MG63 (cell line): Measurements from ENCODE around the gene STIM1. TPM values are rescaled to one million over a fixed set of nuclear protein-coding genes. Genes with fewer than 3 reads are reported as not detected.

Experiments used
- DNase-seq: peaks from one replicate; pipeline ENCODE4 v3.0.0-alpha.2; 2020
- H3K27me3 ChIP-seq: fragments of 250-450 bp; sonication (Bioruptor Pico); 2 replicates; pipeline ENCODE4 v1.5.1; 2020; ENCODE audit warnings: mild to moderate bottlenecking, moderate library complexity
- H3K36me3 ChIP-seq: fragments of 250-450 bp; sonication (Bioruptor Pico); 2 replicates; pipeline ENCODE4 v1.5.1; 2020; ENCODE audit warnings: mild to moderate bottlenecking, moderate library complexity
- H3K4me3 ChIP-seq: fragments of 250-450 bp; sonication (Bioruptor Pico); 2 replicates; pipeline ENCODE4 v1.5.1; 2020; ENCODE audit warnings: mild to moderate bottlenecking, moderate library complexity
- H3K9me3 ChIP-seq: fragments of 250-450 bp; sonication (Bioruptor Pico); 2 replicates; pipeline ENCODE4 v1.5.1; 2020; ENCODE audit warnings: mild to moderate bottlenecking, moderate library complexity
- total RNA-seq: library from RNA; depleted of rRNA; stranded (reverse); fragments of >200 nt; shearing (Covaris generic); gene quantifications from 2 replicates; pipeline ENCODE4 v1.2.3, GENCODE V29; 2014; ENCODE audit warnings: low replicate concordance

Gene STIM1
- total RNA-seq, 1 experiment from 2014 or later, result 13.4 TPM

DNA sequence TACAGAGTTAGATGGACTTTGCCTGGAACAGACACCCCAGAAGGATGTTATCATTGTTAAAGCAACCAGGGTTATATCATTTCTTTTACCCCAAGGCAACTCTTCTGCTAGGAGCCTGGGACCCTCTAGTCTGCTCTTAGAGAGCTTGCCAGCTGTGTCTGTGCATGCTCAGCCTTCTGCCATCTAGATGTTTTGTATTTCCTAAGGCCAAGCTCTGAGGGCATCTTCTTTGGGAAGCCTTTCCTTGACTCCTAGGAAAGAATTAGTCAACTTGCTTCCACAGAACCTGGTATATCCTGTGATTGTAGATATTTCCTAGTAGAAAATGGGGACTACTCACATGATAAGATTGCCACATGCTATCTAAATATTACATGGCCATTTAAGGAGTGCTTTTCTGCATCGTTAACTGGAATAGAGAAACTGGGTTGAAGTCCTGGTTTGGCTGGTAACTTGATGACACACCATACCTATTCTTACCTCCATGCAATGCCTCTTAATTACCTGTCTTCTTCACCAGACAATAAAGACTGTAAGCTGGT, 87.6 kb downstream of the STIM1 start:
- no peaks in the 10 kb centered on the region for H3K36me3 ChIP-seq
- no peak for DNase-seq
- H3K9me3 ChIP-seq, result no peaks in the 10 kb centered on the region
- H3K27me3 ChIP-seq, result no peaks in the 10 kb centered on the region
- H3K4me3 ChIP-seq, result no peak overlapping the region

DNA sequence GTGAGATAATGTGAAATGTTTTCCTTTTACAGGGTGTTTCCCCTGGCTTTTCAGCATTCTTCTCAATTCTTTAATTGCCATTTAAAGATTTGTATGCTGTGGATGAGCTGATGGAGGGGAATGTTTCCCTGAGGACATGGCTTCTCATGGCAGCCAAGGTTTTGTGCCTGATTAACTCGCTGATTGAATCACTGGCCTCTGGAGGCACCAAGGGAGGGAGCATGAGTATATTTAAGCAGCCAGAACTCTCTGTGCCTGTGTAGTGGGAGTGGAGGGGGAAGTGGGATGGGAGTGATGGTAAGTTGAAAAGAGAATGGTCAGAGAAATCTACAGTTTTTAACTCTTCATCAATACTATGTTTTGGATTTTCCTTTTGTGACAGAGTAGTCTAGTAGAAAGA, 88.7 kb downstream of the STIM1 start:
- H3K27me3 ChIP-seq, result no peaks in the 10 kb centered on the region
- H3K4me3 ChIP-seq, result no peak overlapping the region
- no peak for DNase-seq
- no peaks in the 10 kb centered on the region for H3K36me3 ChIP-seq
- H3K9me3 ChIP-seq, result no peaks in the 10 kb centered on the region

DNA sequence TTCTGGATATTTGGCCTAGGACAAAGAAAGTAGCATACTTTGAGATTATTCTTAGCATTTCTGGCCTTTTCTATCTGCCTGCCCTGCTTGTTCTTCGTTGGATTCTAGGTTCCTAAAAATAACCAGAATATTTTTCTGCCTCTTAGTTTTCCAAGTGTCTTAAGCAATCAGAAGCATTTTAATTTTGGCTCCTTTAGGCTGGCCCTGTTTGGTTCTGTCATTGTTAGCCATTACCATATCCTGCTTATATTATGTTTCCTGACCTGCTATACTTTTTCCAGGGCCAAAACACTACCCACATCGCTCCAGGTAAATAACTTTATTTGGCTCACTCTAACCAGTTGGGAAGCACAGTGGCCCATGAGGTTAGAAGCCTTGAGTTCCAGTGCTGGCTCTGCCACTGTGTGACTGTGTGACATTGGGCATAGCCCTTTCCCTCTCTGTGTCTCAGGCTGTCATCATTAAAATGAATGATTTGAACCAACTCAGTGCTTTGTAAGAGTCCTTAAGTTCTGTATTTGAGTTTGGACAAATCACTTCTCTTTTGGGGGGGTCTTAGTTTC, 91.1 kb downstream of the STIM1 start:
- Histone ChIP-seq H3K27me3 (no peaks in the 10 kb centered on the region), H3K36me3 (no peaks in the 10 kb centered on the region), H3K9me3 (no peaks in the 10 kb centered on the region), H3K4me3 (no peak overlapping the region)
- DNase-seq, result no peak

DNA sequence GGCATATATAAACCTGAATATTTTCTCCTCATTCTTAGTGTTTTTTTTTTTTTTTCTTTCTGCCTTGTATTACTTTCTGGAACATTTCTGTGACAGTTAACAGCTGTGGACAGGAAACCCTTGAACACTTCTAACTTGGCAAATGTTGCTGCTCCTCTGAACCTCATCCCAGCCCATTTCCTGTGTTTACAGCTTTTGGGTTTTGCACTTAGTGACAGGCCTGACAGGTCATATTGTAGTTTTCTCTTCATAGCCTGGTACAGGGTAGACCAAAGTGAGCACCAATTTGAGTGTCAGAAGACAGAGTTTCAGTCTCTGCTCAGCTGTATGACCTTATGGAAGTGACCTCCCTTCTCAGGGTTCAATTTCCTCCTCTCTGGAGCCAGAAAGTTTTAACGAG, 91.6 kb downstream of the STIM1 start:
- no peaks in the 10 kb centered on the region for H3K36me3 ChIP-seq
- no peaks in the 10 kb centered on the region for H3K9me3 ChIP-seq
- H3K4me3 ChIP-seq, result no peak overlapping the region
- peak; percentile 8 for DNase-seq
- H3K27me3 ChIP-seq, result no peaks in the 10 kb centered on the region

DNA sequence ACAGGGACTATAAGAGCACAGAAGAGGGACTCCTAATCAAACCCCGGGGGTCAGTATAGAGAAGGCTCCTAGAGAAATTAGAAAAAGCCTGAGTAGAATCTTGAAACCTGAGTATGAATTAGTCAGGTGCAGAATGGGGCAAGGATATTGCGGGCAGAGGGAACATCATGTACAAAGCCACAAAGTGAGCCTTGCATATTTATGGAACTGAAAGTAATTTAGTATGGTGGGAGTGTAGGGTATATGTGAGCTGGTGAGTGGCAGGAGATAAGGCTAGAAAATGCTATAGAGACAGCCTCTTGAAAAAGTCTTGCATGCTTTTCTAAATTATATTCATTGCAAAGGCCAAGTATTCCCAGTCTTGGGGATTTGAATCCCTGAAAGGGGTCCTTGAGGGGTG, 93.7 kb downstream of the STIM1 start:
- Histone ChIP-seq H3K27me3 (no peaks in the 10 kb centered on the region), H3K4me3 (no peak overlapping the region), H3K36me3 (no peaks in the 10 kb centered on the region), H3K9me3 (no peaks in the 10 kb centered on the region)
- DNase-seq, result no peak

DNA sequence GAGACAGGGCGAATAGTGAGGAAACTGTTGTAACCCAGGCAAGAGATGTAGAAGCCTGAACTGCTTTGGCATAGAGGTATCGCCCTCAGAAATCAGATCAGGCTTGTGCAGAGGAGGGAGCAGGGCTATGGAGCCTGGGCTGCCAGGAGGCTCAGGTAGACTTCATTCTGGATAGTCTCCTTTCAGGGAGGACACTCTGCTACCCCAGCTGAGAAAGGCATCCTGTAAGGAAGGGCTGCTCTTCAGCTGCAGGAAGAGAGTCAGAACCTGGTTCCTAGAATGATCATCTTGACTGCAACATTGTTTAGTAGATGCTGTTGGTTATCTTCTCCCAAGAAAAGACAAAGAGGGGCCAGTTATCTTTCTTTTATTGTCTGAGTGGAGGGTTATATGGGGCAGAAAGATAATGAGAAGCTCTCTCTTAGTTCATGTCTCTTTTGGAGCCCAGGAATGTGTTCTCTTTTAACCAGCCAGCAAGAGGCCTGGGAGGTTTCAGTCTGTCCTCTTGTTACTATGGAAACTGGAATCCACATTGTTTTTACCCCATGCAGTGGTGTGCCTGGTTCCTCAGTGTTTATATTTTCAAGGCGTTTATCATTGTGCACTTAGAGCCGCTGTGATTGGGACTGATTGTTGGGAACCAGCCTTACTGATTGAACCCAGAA, 95.7 kb downstream of the STIM1 start:
- Histone ChIP-seq H3K4me3 (no peak overlapping the region), H3K27me3 (no peaks in the 10 kb centered on the region), H3K36me3 (no peaks in the 10 kb centered on the region), H3K9me3 (no peaks in the 10 kb centered on the region)
- no peak for DNase-seq

DNA sequence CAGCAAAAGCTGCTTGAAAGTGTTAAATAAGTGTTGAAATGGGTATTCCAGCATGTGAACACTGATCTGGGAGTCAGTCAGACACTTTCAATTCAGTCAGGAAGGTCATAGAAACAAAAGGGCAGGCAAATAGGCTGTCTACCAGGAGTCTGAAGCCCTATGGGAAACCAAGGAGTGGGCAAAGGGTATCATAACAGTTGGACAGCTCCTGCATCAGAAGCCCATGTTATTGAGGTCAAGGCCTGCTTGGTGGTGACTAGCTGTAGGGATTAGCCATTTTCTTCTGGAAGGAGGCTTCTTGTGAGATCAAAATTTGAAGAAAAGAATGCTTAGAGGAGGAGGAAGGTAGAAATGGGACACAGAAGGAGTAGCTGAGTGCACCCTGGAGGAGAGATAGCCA, 97.3 kb downstream of the STIM1 start:
- Histone ChIP-seq H3K9me3 (no peaks in the 10 kb centered on the region), H3K4me3 (no peak overlapping the region), H3K36me3 (no peaks in the 10 kb centered on the region), H3K27me3 (no peaks in the 10 kb centered on the region)
- no peak for DNase-seq

DNA sequence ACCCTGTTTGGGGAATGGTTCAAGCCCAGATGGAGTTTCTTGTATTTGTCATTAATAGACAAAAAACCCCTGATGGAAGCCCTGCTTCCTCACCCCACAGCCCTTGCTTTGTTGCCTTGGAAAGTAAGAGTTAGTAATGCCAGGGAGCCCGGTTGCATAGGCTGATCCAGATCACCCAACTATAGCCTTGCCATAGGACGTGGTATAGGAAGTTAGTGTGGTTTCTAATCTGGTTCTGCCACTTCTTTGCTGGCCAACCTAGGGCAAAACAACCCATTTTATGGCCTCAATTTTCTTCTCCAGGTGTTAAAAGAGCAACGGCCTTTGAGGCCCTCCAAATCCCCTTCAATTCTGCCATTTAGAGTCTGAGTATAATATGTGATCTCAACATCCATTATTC, 97.9 kb downstream of the STIM1 start:
- Histone ChIP-seq H3K36me3 (no peaks in the 10 kb centered on the region), H3K4me3 (no peak overlapping the region), H3K9me3 (no peaks in the 10 kb centered on the region), H3K27me3 (no peaks in the 10 kb centered on the region)
- no peak for DNase-seq

DNA sequence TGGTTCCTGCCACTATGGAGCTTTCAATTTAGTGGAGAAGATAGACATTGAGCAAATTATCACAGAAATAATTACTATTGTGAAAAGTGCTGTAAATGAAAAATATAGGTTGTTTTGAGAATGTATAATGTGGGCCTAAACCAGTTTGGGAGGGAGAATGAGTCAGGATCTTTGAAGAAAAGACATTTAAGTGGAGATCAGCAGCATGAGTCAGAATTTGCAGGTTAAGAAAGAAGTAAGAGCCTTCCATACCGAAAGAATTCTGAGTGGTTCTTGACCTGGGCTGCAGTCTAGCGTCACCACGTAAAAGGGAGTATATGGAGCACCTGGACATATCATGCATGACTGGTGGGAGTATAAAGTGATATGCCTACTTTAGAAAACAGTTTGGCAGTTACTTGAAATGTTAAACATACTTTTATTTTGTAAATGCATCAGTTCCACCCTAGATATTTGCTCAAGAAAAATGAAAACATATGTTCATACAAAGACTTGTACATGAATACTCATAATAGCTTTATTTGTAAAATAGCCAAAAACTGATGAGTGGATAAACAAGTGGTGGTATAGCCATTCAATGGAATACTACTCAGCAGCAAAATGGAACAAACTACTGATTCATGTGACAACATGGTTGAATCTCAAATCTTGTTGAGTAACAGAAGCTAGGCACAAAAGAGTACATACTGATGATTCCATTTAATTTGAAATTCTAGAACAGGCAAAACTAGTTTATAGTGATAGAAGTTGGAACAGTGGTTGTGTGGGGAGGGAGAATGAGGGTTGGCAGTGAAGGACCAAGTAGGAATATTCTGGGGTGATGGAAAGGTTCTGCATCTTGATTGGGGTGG, 99.2 kb downstream of the STIM1 start:
- DNase-seq, result no peak
- no peaks in the 10 kb centered on the region for H3K9me3 ChIP-seq
- no peaks in the 10 kb centered on the region for H3K36me3 ChIP-seq
- no peak overlapping the region for H3K4me3 ChIP-seq
- no peaks in the 10 kb centered on the region for H3K27me3 ChIP-seq

DNA sequence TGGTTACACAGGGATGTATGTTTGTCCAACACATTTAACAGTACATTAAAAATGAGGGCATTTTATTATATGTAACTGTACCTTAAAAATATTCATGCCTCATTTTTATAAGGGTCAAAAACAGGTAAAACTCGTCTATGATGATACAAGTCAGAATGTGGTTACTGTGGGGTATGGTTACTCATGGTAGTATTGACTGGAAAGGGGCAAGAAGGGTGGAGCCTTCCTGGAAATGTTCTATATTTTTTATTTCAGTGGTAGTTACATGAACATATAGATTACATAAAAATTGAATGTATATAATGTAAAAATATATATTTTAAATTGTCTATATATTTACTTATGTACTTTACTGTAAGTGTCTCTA, 99.8 kb downstream of the STIM1 start:
- H3K4me3 ChIP-seq, result no peak overlapping the region
- no peak for DNase-seq
- no peaks in the 10 kb centered on the region for H3K9me3 ChIP-seq
- no peaks in the 10 kb centered on the region for H3K27me3 ChIP-seq
- H3K36me3 ChIP-seq, result no peaks in the 10 kb centered on the region

DNA sequence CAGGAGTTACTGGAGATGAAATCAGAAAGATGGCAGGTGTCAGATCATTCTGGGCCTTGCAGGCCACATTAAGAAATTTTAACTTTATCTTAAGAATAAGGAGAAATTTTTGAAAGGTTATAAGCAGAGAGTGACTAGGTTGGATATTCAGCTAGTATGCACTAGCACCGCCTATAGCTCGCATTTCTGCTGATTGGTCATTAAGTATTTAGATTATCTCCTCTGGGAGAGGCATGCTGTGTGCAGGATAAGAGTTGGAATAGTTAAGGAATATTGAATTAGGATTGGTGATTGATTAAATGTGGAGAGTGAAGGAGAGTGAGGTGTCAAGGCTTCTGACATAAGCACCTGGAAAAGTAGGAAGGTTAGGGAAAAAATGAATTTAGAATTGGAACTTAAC, 100.6 kb downstream of the STIM1 start:
- Histone ChIP-seq H3K27me3 (no peaks in the 10 kb centered on the region), H3K36me3 (no peaks in the 10 kb centered on the region), H3K4me3 (no peak overlapping the region), H3K9me3 (no peaks in the 10 kb centered on the region)
- DNase-seq, result no peak

DNA sequence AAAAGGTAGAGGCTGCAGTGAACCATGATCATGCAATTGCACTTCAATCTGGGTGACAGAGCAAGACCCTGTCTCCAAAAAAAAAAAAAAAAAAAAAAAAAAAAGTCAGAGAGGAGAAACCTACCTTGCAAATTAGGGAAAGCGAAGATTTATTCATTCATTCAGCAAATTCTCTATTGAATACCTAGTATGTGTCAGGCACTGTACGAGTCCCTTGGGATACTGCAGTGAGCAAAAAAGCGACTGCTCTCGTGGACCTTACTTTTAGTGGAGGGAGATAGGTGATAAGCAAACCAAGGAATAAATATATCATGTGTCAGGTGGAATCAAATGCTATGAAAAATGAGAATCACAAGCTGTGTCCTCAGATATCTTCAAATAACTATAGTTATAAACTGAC, 101.3 kb downstream of the STIM1 start:
- Histone ChIP-seq H3K36me3 (no peaks in the 10 kb centered on the region), H3K4me3 (no peak overlapping the region), H3K27me3 (no peaks in the 10 kb centered on the region), H3K9me3 (no peaks in the 10 kb centered on the region)
- no peak for DNase-seq

DNA sequence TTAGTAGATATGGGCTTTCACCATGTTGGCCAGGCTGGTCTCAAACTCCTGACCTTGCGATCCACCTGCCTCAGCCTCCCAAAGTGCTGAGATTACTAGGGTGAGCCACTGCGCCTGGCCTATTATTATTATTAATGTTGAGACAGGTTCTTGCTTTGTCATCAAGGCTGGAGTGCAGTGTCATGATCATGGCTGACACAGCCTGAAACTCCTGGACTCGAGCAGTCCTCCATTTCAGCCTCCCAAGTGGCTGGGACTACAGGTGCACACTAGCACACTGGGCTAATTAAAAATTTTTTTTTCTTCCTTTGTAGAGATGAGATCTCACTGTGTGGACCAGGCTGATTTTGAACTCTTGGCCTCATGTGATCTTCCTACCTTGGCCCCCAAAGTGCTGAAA, 102.0 kb downstream of the STIM1 start:
- Histone ChIP-seq H3K27me3 (no peaks in the 10 kb centered on the region), H3K4me3 (no peak overlapping the region), H3K36me3 (no peaks in the 10 kb centered on the region), H3K9me3 (no peaks in the 10 kb centered on the region)
- DNase-seq, result no peak

DNA sequence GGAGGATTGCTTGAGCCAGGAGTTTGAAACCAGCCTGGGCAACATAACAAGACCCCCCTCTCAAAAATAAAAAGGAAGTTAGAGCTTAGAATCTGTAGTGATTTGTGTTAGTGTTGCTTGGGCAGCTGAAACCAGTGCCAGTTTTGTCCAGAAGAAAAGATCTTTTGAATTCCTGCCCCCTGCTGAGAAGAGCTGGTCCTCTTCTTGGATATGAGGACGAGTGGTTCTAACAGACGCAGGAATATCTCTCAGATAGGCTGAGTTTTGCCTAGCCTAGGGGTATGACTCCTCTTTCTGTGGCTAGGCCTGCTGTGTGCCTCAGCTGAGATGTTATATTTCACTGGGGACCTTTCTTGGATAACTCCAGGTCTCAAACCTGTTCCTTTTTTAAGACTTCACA, 102.8 kb downstream of the STIM1 start:
- Histone ChIP-seq H3K9me3 (no peaks in the 10 kb centered on the region), H3K36me3 (no peaks in the 10 kb centered on the region), H3K27me3 (no peaks in the 10 kb centered on the region), H3K4me3 (no peak overlapping the region)
- DNase-seq, result no peak

DNA sequence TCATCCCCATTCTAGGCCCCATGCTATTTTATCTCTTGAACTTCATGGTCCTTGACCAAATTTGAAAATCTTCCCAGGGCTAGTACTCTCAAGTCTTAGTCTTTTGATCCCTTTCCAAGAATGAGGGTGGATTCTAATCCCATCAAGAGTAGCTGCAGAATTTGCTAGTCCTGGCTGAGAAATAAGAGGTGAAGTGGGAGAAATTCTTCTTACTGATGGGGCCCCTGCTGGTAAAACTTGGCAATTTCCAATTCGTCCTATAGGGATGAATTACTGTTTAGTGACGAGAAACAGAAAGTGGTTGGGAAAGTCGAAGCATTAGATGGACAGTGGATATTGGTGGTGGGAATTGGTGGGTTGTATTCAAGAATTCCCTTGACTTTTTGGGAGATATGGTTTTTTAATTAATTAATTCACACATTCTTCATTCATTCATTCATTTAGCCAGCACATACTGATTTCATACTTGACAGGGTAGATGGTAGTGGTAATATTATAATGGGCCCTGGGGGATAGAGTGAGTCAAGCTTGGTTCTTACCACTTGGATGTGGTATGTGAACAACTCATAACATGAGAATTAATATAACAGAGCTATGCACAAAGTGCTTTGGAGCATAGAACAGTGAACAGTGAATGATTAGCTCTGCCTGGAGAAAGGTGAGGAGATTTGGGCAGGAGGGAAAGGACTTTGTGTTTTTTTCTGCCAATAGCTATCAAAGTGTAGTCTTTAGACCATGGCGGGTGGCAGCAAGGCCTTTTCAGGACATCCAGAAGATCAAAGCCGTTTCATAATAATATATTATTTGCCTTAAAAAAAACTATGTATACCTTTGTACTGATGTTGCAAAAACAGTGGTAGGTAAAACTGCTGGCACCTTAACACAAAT, 103.8 kb downstream of the STIM1 start:
- H3K4me3 ChIP-seq, result no peak overlapping the region
- no peaks in the 10 kb centered on the region for H3K9me3 ChIP-seq
- DNase-seq, result no peak
- H3K36me3 ChIP-seq, result no peaks in the 10 kb centered on the region
- H3K27me3 ChIP-seq, result no peaks in the 10 kb centered on the region

DNA sequence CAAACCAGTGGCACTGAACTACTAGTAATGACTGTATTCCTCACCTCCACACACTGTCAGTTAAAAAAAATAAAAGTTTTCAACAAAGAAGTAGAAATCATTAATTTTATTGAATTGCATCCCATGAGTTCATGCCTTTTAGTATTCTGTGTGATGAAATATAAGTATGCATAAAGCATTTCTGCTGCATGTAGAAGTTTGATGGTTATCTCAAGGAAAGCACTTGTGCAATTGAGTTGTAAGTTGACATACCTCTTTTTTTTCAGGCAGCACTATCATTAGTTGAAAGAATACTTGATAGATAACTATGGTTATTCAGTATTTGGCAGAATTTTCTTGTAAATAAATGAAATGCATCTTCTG, 104.4 kb downstream of the STIM1 start:
- H3K9me3 ChIP-seq, result no peaks in the 10 kb centered on the region
- H3K27me3 ChIP-seq, result no peaks in the 10 kb centered on the region
- no peaks in the 10 kb centered on the region for H3K36me3 ChIP-seq
- H3K4me3 ChIP-seq, result no peak overlapping the region
- DNase-seq, result no peak

DNA sequence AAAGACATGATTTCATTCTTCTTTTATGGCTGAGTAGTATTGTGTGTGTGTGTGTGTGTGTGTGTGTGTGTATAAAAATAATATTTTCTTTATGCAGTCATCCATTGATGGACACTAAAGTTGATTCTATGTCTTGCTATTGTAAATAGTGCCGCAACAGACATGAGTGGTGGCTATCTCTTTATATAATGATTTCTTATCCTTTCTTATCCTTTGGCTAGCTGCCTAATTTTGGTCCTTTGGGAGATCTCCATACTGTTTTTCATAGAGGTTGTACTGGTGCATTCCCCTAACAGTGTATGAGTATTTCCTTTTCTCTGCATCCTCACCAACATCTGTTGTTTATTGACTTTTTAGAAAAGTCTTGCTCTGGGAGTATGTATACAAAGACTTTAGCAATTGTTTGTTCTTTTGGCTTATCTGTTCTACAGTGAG, 107.0 kb downstream of the STIM1 start:
- DNase-seq, result no peak
- Histone ChIP-seq H3K36me3 (no peaks in the 10 kb centered on the region), H3K4me3 (no peak overlapping the region), H3K27me3 (no peaks in the 10 kb centered on the region), H3K9me3 (no peaks in the 10 kb centered on the region)
